ENCODE results near the gene PPP1CC. TPM values are rescaled to one million over a fixed set of nuclear protein-coding genes. Genes with fewer than 3 reads are reported as not detected.

PPP1CC gene
- total RNA-seq, 6 experiments from 2014 or later = 95.2 to 140 (median 134) TPM

DNA sequence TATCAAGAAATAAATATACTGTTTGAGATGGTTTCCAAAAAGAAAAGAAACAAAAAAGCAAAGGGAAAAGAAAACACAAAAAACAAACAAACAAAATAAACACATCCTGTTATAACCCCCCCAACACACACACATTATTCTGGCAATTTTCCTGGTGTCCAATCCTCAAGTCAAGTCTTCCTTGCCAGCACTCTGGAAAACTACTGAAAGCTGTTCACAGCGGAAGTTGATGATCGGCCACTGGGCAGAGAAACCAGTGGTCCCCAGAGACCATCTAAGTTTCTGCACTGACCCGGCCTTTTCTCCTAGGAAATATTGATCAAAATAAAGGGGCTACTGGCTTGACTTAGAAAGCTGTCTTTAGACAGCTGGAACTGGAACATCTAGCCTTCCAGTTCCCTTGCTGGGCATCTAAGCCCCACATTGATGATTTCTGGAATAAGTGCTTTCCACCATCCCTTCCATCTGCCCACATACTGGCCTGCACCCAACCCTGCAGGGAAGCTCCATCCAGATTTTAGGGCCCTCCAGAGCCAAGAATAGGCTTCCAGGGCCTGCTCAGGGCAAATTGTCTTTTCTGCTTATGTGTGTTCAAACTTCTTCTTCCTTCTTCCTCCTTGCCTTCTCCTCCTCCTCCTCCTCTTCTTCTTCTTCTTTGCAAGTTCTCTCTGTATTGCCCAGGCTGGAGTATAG is 11.6 kb upstream of the PPP1CC start:
- no peaks in the 10 kb centered on the region for H3K36me3 Mint-ChIP-seq (ENCODE audit: low read depth)
- no peak overlapping the region for H3K4me3 Mint-ChIP-seq
- peaks cover 6% of the 10 kb centered on the region for H3K27me3 Mint-ChIP-seq (ENCODE audit: insufficient read depth)
- H3K27ac Mint-ChIP-seq = no peak overlapping the region
- H3K9me3 Mint-ChIP-seq = no peaks in the 10 kb centered on the region
- TF ChIP-seq, protein P1, sequence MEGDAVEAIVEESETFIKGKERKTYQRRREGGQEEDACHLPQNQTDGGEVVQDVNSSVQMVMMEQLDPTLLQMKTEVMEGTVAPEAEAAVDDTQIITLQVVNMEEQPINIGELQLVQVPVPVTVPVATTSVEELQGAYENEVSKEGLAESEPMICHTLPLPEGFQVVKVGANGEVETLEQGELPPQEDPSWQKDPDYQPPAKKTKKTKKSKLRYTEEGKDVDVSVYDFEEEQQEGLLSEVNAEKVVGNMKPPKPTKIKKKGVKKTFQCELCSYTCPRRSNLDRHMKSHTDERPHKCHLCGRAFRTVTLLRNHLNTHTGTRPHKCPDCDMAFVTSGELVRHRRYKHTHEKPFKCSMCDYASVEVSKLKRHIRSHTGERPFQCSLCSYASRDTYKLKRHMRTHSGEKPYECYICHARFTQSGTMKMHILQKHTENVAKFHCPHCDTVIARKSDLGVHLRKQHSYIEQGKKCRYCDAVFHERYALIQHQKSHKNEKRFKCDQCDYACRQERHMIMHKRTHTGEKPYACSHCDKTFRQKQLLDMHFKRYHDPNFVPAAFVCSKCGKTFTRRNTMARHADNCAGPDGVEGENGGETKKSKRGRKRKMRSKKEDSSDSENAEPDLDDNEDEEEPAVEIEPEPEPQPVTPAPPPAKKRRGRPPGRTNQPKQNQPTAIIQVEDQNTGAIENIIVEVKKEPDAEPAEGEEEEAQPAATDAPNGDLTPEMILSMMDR (IDR thresholded peaks at IDR 0.05) = no peak
- peaks cover 17% of the 10 kb centered on the region for H3K4me1 Mint-ChIP-seq (ENCODE audit: low read depth)
- no peak for DNase-seq

DNA sequence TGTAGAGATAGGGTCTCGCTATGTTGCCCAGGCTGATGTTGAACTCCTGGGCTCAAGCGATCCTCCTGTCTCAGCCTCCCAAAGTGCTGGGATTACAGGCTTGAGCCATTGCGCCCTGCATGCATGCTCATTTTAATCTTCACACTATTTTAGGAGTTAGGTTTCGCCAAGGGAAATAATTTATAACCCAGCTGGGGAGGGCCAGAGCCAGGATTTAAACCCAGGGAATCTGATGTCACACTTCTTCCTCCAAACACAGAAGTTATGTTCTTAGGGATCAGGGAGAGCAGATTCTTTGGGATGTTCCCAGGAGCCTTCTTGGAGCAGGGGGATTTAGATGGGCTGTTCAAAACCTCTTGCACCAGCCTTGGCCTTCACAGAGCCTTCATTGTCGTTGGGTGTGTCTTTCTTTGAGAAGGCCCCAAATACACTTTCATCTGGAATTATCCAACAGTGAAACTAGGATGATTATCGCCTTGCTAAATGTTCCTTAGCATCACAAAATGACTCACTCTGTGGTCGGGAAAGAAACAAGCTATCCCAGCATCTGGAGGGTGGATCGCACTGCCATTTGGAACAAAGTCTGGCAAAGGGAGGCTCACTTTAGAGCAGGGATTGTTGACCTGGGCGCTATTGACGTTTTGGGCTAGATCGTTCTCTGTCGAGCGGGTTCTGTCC is 8.2 kb upstream of the PPP1CC start:
- TF ChIP-seq, protein P1 (IDR thresholded peaks at IDR 0.05) = no peak
- Mint-ChIP-seq H3K27ac (no peak overlapping the region), H3K4me1 (ENCODE audit: low read depth) (peaks cover 8% of the 10 kb centered on the region; the same call in 1 of the 2 replicates), H3K27me3 (ENCODE audit: insufficient read depth) (peaks cover 4% of the 10 kb centered on the region), H3K36me3 (ENCODE audit: low read depth) (no peaks in the 10 kb centered on the region), H3K4me3 (no peak overlapping the region), H3K9me3 (no peaks in the 10 kb centered on the region)
- DNase-seq = no peak

DNA sequence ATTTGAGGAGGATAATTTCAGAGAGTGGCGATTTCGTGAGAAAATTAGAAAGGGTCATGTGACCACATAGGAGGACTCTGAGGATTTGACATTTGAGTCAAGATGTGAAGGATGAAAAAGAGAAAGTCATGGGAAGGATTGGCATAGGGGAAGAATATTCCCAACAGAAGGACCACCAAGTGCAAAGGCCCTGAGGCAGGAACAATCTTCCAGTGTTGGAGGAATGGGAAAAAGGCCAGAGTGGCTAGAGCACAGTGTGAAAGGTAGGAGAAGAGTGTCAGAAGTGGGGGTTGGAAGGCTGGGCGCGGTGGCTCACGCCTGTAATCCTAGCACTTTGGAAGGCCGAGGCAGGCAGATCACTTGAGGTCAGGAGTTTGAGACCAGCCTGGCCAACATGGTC is 3.9 kb upstream of the PPP1CC start:
- H3K4me3 Mint-ChIP-seq = no peak overlapping the region
- peaks cover 6% of the 10 kb centered on the region for H3K36me3 Mint-ChIP-seq (ENCODE audit: low read depth)
- no peak overlapping the region for H3K27ac Mint-ChIP-seq
- no peak for DNase-seq
- TF ChIP-seq, protein P1 (IDR thresholded peaks at IDR 0.05) = no peak
- H3K9me3 Mint-ChIP-seq = no peaks in the 10 kb centered on the region
- peaks cover 37% of the 10 kb centered on the region for H3K4me1 Mint-ChIP-seq (ENCODE audit: low read depth)
- H3K27me3 Mint-ChIP-seq (ENCODE audit: insufficient read depth) = no peaks in the 10 kb centered on the region

DNA sequence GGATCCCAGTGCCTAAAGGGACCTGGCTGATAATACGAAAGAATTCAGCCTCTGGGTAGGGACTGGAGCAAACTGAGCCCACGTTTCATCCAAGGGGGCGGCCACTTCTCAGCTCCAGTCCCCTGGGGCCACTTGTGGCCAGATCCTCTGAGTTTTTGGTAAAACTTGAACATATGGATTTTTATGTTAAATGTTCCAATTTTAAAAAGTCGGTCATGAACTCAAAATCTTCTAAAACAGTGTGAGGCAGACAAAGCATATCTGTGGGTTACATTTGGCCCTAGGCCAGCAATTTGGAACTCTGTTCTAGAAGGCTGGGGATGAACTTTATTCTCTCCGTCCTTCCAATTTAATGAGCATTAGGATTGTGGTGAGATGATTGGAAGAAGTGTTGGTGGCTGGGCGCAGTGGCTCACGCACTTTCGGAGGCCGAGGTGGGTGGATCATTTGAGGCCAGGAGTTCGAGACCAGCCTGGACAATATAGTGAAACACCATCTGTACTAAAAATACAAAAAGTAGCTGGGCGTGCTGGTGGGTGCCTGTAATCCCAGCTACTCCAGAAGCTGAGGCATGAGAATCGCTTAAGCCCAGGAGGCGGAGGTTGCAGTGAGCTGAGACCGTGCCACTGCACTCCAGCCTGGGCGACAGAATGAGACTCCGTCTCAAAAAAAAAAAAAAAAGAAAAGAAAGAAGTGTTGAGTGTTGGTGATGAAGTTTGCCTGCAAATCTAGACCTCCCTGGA is 3.0 kb upstream of the PPP1CC start:
- H3K36me3 Mint-ChIP-seq (ENCODE audit: low read depth) = peaks cover 12% of the 10 kb centered on the region
- no peak for DNase-seq
- H3K4me1 Mint-ChIP-seq (ENCODE audit: low read depth) = peaks cover 37% of the 10 kb centered on the region
- no peak overlapping the region for H3K4me3 Mint-ChIP-seq
- TF ChIP-seq, protein P1 (IDR thresholded peaks at IDR 0.05) = no peak
- H3K27ac Mint-ChIP-seq = no peak overlapping the region
- H3K27me3 Mint-ChIP-seq (ENCODE audit: insufficient read depth) = no peaks in the 10 kb centered on the region
- H3K9me3 Mint-ChIP-seq = no peaks in the 10 kb centered on the region

DNA sequence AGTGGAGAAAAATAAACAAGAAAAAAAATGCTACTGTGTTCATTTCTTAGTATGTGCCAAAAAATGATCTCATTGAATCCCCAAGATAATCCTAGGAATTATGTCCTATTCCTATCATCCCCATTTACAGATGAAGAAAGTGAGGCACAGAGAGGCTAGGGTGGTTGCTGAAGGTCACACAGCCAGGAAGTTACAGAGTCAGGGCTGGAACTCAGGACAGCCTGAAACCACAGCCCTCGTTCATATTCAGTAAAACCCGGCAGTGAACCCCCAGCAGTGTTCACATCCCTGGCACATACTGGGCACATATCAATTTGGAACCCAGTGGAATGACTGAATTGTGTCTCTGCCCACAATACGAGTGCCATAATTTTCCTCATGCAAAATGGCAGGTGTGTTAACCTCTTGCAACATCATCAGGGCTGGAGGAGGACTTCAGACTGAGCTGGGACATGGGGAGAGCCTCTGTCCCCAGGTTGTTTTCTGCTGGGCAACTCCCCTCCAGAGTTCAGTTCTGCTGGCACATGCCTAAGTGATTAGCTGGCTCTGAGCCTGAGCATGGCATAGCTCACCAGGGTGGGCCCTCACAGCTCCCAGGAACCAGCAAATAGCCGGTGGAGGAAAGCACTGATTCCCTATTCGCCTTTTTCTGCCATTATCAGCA is 2.0 kb upstream of the PPP1CC start:
- H3K27ac Mint-ChIP-seq = peak overlapping the region; percentile 60; the same call in 1 of the 2 replicates
- TF ChIP-seq, protein P1 (IDR thresholded peaks at IDR 0.05) = no peak
- DNase-seq = no peak
- peaks cover 47% of the 10 kb centered on the region for H3K4me1 Mint-ChIP-seq (ENCODE audit: low read depth)
- peaks cover 12% of the 10 kb centered on the region for H3K36me3 Mint-ChIP-seq (ENCODE audit: low read depth)
- no peaks in the 10 kb centered on the region for H3K9me3 Mint-ChIP-seq
- H3K4me3 Mint-ChIP-seq = peak overlapping the region; percentile 100; the same call in 1 of the 2 replicates
- H3K27me3 Mint-ChIP-seq (ENCODE audit: insufficient read depth) = no peaks in the 10 kb centered on the region
